ENCODE measurements around the gene EML2. TPM values are rescaled to one million over a fixed set of nuclear protein-coding genes. Genes with fewer than 3 reads are reported as not detected.

The EML2 gene
- total RNA-seq, 1 donor from 2014 or later: 24.6 TPM

GRCh38 chr19:45613926-45614725, 25.1 kb downstream of the EML2 start:
- peak; percentile 93 for FAIRE-seq
- Mint-ChIP-seq H3K4me3 (ENCODE audit: unreplicated experiment) (peak overlapping the region; percentile 35), H3K9me3 (ENCODE audit: unreplicated experiment) (peaks cover 5% of the 10 kb centered on the region), H3K4me1 (ENCODE audit: low read depth, unreplicated experiment) (peaks cover 10% of the 10 kb centered on the region), H3K36me3 (ENCODE audit: low read depth, unreplicated experiment) (peaks cover 31% of the 10 kb centered on the region), H3K27me3 (ENCODE audit: low read depth, unreplicated experiment) (no peaks in the 10 kb centered on the region), H3K27ac (ENCODE audit: unreplicated experiment) (peak overlapping the region; percentile 88)
- no peak overlapping the region for H3K4me3 ChIP-seq (ENCODE audit: insufficient read depth, low read depth, low read length)
- peak; percentile 86 for DNase-seq (ENCODE audit: low read depth)
- peak overlapping the region; percentile 49 for H2AFZ ChIP-seq (ENCODE audit: low read depth, low read length)
- H3K4me1 ChIP-seq (ENCODE audit: insufficient read depth, low read length): peaks cover 20% of the 10 kb centered on the region
- H3K27me3 ChIP-seq (ENCODE audit: insufficient read depth, low read length): no peaks in the 10 kb centered on the region
- H4K20me1 ChIP-seq (ENCODE audit: insufficient read depth, low read length): no peaks in the 10 kb centered on the region
- peak overlapping the region; percentile 80 for H3K4me2 ChIP-seq (ENCODE audit: low read length)
- peak overlapping the region; percentile 62 for H3K9ac ChIP-seq (ENCODE audit: low read length)
- peaks cover 3% of the 10 kb centered on the region for H3K9me3 ChIP-seq (ENCODE audit: insufficient read depth, low read depth, low read length)
- H3K27ac ChIP-seq (ENCODE audit: low read depth, low read length): peak overlapping the region; percentile 84
- TF ChIP-seq, protein P1, sequence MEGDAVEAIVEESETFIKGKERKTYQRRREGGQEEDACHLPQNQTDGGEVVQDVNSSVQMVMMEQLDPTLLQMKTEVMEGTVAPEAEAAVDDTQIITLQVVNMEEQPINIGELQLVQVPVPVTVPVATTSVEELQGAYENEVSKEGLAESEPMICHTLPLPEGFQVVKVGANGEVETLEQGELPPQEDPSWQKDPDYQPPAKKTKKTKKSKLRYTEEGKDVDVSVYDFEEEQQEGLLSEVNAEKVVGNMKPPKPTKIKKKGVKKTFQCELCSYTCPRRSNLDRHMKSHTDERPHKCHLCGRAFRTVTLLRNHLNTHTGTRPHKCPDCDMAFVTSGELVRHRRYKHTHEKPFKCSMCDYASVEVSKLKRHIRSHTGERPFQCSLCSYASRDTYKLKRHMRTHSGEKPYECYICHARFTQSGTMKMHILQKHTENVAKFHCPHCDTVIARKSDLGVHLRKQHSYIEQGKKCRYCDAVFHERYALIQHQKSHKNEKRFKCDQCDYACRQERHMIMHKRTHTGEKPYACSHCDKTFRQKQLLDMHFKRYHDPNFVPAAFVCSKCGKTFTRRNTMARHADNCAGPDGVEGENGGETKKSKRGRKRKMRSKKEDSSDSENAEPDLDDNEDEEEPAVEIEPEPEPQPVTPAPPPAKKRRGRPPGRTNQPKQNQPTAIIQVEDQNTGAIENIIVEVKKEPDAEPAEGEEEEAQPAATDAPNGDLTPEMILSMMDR (IDR thresholded peaks at IDR 0.05; ENCODE audit: insufficient read depth, low read depth, low read length): no peak
- no peak for TF ChIP-seq EZH2 (IDR thresholded peaks at IDR 0.05; ENCODE audit: insufficient read depth, low read length)
- H3K36me3 ChIP-seq (ENCODE audit: insufficient read depth, low read length): peaks cover 9% of the 10 kb centered on the region
- H3K79me2 ChIP-seq (ENCODE audit: insufficient read depth, low read length): no peaks in the 10 kb centered on the region

GRCh38 chr19:45608948-45609347, 30.2 kb downstream of the EML2 start:
- H3K27me3 Mint-ChIP-seq (ENCODE audit: low read depth, unreplicated experiment): no peaks in the 10 kb centered on the region
- Histone ChIP-seq H3K9ac (ENCODE audit: low read length) (no peak overlapping the region), H3K4me1 (ENCODE audit: insufficient read depth, low read length) (peaks cover 16% of the 10 kb centered on the region), H3K27me3 (ENCODE audit: insufficient read depth, low read length) (no peaks in the 10 kb centered on the region), H3K4me2 (ENCODE audit: low read length) (no peak overlapping the region), H3K79me2 (ENCODE audit: insufficient read depth, low read length) (no peaks in the 10 kb centered on the region), H3K36me3 (ENCODE audit: insufficient read depth, low read length) (peaks cover 9% of the 10 kb centered on the region), H4K20me1 (ENCODE audit: insufficient read depth, low read length) (no peaks in the 10 kb centered on the region), H3K9me3 (ENCODE audit: insufficient read depth, low read depth, low read length) (no peaks in the 10 kb centered on the region), H3K27ac (ENCODE audit: low read depth, low read length) (no peak overlapping the region), H2AFZ (ENCODE audit: low read depth, low read length) (no peak overlapping the region), H3K4me3 (ENCODE audit: insufficient read depth, low read depth, low read length) (no peak overlapping the region)
- H3K27ac Mint-ChIP-seq (ENCODE audit: unreplicated experiment): no peak overlapping the region
- peaks cover 6% of the 10 kb centered on the region for H3K9me3 Mint-ChIP-seq (ENCODE audit: unreplicated experiment)
- H3K4me1 Mint-ChIP-seq (ENCODE audit: low read depth, unreplicated experiment): peaks cover 2% of the 10 kb centered on the region
- H3K36me3 Mint-ChIP-seq (ENCODE audit: low read depth, unreplicated experiment): peaks cover 16% of the 10 kb centered on the region
- DNase-seq (ENCODE audit: low read depth) (no peak), FAIRE-seq (no peak)
- H3K4me3 Mint-ChIP-seq (ENCODE audit: unreplicated experiment): no peak overlapping the region
- TF ChIP-seq EZH2 (IDR thresholded peaks at IDR 0.05; ENCODE audit: insufficient read depth, low read length): no peak
- TF ChIP-seq, protein P1 (IDR thresholded peaks at IDR 0.05; ENCODE audit: insufficient read depth, low read depth, low read length): no peak
